ENCODE results near the gene HDAC10. TPM values are rescaled to one million over a fixed set of nuclear protein-coding genes. Genes with fewer than 3 reads are reported as not detected.

The HDAC10 gene
- total RNA-seq, 1 experiment from 2014 or later: 45.0 TPM

GRCh38 chr22:50298937-50299784, 48.1 kb upstream of the HDAC10 start:
- Mint-ChIP-seq H3K4me3 (peak overlapping the region; percentile 60 to 64; a peak in 4 of 5 replicates), H3K27ac (no peak overlapping the region), H3K4me1 (peaks cover 15 to 32% of the 10 kb centered on the region in 2 experiments), H3K27me3 (ENCODE audit: low read depth) (peaks cover 1% of the 10 kb centered on the region; the same call in 1 of the 2 replicates), H3K36me3 (ENCODE audit: insufficient read depth in 1 of 3, low read depth in 3 of 3) (no peaks in the 10 kb centered on the region), H3K9me3 (no peaks in the 10 kb centered on the region)
- no peak overlapping the region for H3K27ac ChIP-seq (ENCODE audit: insufficient read length, low read depth, low read length)
- H3K9me3 ChIP-seq (ENCODE audit: control insufficient read depth, low read depth, low read length): no peaks in the 10 kb centered on the region
- H3K18ac ChIP-seq (ENCODE audit: insufficient read length, low read depth, low read length): no peak overlapping the region
- WGBS (ENCODE audit: extremely low coverage, insufficient read length, low lambda C conversion rate): no CpG with 5 or more reads among the region's 59 CpGs
- no peak overlapping the region for H3T11ph ChIP-seq (ENCODE audit: low read length)
- no peak for DNase-seq
- no peaks in the 10 kb centered on the region for H3K4me1 ChIP-seq (ENCODE audit: insufficient read depth, low read length)
- no peak overlapping the region for H3K23ac ChIP-seq (ENCODE audit: insufficient read length, low read depth, low read length)
- no peaks in the 10 kb centered on the region for H3K79me2 ChIP-seq (ENCODE audit: insufficient read depth, low read length)
- no peak overlapping the region for H2BK20ac ChIP-seq (ENCODE audit: low read depth, low read length, poor library complexity, severe bottlenecking)
- no peaks in the 10 kb centered on the region for H3K27me3 ChIP-seq (ENCODE audit: insufficient read depth, low read length)
- H2BK15ac ChIP-seq (ENCODE audit: low read depth, low read length): no peak overlapping the region
- H3K9ac ChIP-seq (ENCODE audit: extremely low read depth, insufficient read length, low read length): no peak overlapping the region
- H4K20me1 ChIP-seq (ENCODE audit: control insufficient read depth, insufficient read depth, insufficient read length): no peaks in the 10 kb centered on the region
- no peak overlapping the region for H4K8ac ChIP-seq (replicated peaks; ENCODE audit: insufficient read length, low read depth, low read length)
- H4K91ac ChIP-seq (ENCODE audit: insufficient read length, low read depth, low read length): no peak overlapping the region
- no peak overlapping the region for H3K4me2 ChIP-seq (ENCODE audit: insufficient read depth, insufficient read length, low read length)
- H2BK5ac ChIP-seq (ENCODE audit: insufficient read length, low read length): no peak overlapping the region
- no peak overlapping the region for H2AK5ac ChIP-seq (ENCODE audit: insufficient read length, low read length)
- H2BK12ac ChIP-seq (ENCODE audit: insufficient read length, low read depth, low read length): no peak overlapping the region
- H2AFZ ChIP-seq (ENCODE audit: low read length): no peak overlapping the region
- no peak overlapping the region for H4K5ac ChIP-seq (ENCODE audit: insufficient read length, low read depth, low read length)
- H3K79me1 ChIP-seq (ENCODE audit: insufficient read depth, low read depth, low read length, poor library complexity, severe bottlenecking): no peaks in the 10 kb centered on the region
- TF ChIP-seq CTCF (conservative IDR thresholded peaks at IDR 0.05): no peak
- no peak overlapping the region for H3K56ac ChIP-seq (ENCODE audit: insufficient read length, low read depth, low read length)
- peaks cover 6% of the 10 kb centered on the region for H3K23me2 ChIP-seq (ENCODE audit: insufficient read length, low read depth, low read length, poor library complexity, severe bottlenecking)
- H3K14ac ChIP-seq (ENCODE audit: insufficient read depth, low read length): no peak overlapping the region
- H2BK120ac ChIP-seq (ENCODE audit: low read depth, low read length, poor library complexity, severe bottlenecking): no peak overlapping the region
- no peak overlapping the region for H3K4ac ChIP-seq (ENCODE audit: low read depth, low read length)

All from H9 (cell line).